ENCODE results near the gene ACAA2.

The ACAA2 gene

GRCh38 chr18:49734836-49735235, 78.5 kb downstream of the ACAA2 start:
- no peak for DNase-seq

GRCh38 chr18:49733896-49734585, 79.3 kb downstream of the ACAA2 start:
- no peak for DNase-seq

GRCh38 chr18:49733321-49733720, 80.0 kb downstream of the ACAA2 start:
- no peak for DNase-seq
